Ovary (tissue), 3 donors: ENCODE results near the gene DISC1.

Experiments used
- CTCF ChIP-seq, 3 donors: fragments of 450-650 bp in 2 of 3; fragments of 200-600 bp in 1 of 3; IDR thresholded peaks; one replicate each; pipeline versions ENCODE4 v1.5.1 to v1.8.0; 2016 to 2022; ENCODE audit warnings: antibody characterized with exemption in 3 of 3, mild to moderate bottlenecking in 1 of 3
- EP300 ChIP-seq: sonication (generic); formaldehyde crosslinking; IDR thresholded peaks from one replicate; pipeline ENCODE4 v1.6.1; 2017; ENCODE audit warnings: antibody characterized with exemption
- donor health status: DM: no; HTN: no; CAD: no.

DNA sequence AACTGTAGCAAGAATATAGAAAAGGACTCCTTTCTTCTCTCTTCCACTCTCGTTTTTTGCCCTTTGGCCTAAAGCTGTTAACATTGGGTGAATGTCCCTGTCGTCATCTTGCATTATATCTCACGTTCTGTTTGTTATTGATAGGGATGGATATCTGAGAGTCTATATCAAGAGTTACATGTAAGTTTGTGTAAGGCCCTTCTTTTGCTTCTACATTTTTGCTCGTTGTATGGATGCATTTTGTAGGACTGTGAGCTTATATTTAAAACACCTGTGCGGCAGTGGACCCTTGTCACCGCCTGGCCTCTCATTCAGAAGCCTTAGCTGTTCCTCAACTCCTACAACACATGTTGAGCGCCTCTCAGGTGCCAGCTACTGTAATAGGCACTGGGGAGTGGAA lies 211.9 kb downstream of the DISC1 start:
- TF ChIP-seq EP300 (no peak), CTCF (IDR thresholded peaks at IDR 0.05) (no peak)
